K562 (cell line): ENCODE measurements around the gene MADD. TPM values are rescaled to one million over a fixed set of nuclear protein-coding genes. Genes with fewer than 3 reads are reported as not detected.

Experiments
- ATF2 ChIP-seq: sonication (generic); formaldehyde crosslinking; IDR thresholded peaks from 2 replicates; pipeline ENCODE4 v1.8.1; 2022; ENCODE audit warnings: missing genetic modification reagents
- ATF3 ChIP-seq, 2 experiments: fragments of 450-650 bp in 1 of 2; sonication (generic) in 1 of 2; formaldehyde crosslinking in 1 of 2; IDR thresholded peaks in 1 of 2; conservative IDR thresholded peaks in 1 of 2; 2 replicates each; pipeline versions ENCODE4 v1.6.1 to v1.8.1; 2016 to 2023; ENCODE audit warnings: mild to moderate bottlenecking in 2 of 2, moderate library complexity in 2 of 2, inconsistent platforms in 1 of 2, missing genetic modification reagents in 1 of 2
- CSDE1 ChIP-seq, 2 experiments: fragments of 450-650 bp; IDR thresholded peaks; 2 replicates each; pipeline ENCODE4 v1.6.1; 2016; ENCODE audit warnings: mild to moderate bottlenecking in 1 of 2
- DPF2 ChIP-seq: fragments of 450-650 bp; IDR thresholded peaks from 2 replicates; pipeline ENCODE4 v1.6.1; 2016
- ETV5 ChIP-seq: sonication (generic); formaldehyde crosslinking; IDR thresholded peaks from 2 replicates; pipeline ENCODE4 v1.4.0; 2020; ENCODE audit warnings: low read depth, mild to moderate bottlenecking, missing genetic modification reagents
- HMBOX1 ChIP-seq: sonication (generic); IDR thresholded peaks from 2 replicates; pipeline ENCODE4 v1.6.1; 2016
- MEIS2 ChIP-seq: fragments of 450-650 bp; IDR thresholded peaks from 2 replicates; pipeline ENCODE4 v1.6.1; 2014; ENCODE audit warnings: mild to moderate bottlenecking; ENCODE audit not compliant: partially characterized antibody
- NONO ChIP-seq, 2 experiments: fragments of 200-400 bp in 1 of 2; fragments of 450-650 bp in 1 of 2; formaldehyde crosslinking in 1 of 2; IDR thresholded peaks; 2 replicates each; pipeline ENCODE4 v1.6.1; 2017; ENCODE audit warnings: low read depth in 2 of 2, mild to moderate bottlenecking in 2 of 2, moderate library complexity in 2 of 2, low read length in 1 of 2
- POLR2AphosphoS5 ChIP-seq: IDR thresholded peaks from 2 replicates; pipeline ENCODE4 v1.6.1; 2011; ENCODE audit warnings: mild to moderate bottlenecking, low read depth, low read length, moderate library complexity; ENCODE audit not compliant: control insufficient read depth, insufficient read depth
- TFAM ChIP-seq: fragments of 250-450 bp; sonication (Bioruptor Pico); conservative IDR thresholded peaks from 2 replicates; pipeline ENCODE4 v1.5.0; 2021; ENCODE audit warnings: mild to moderate bottlenecking, moderate library complexity
- VEZF1 ChIP-seq: fragments of 200-800 bp; sonication (Bioruptor generic); IDR thresholded peaks from 2 replicates; pipeline ENCODE4 v1.6.1; 2017; ENCODE audit warnings: missing genetic modification characterization, missing compliant biosample characterization
- ZFP30 ChIP-seq: fragments of 250-450 bp; sonication (Bioruptor Pico); IDR thresholded peaks from 2 replicates; pipeline ENCODE4 v1.8.0; 2022; ENCODE audit warnings: moderate library complexity, mild to moderate bottlenecking, inconsistent platforms, borderline replicate concordance
- ZNF224 ChIP-seq: sonication (generic); formaldehyde crosslinking; IDR thresholded peaks from 2 replicates; pipeline ENCODE4 v1.8.0; 2022; ENCODE audit warnings: mild to moderate bottlenecking, missing genetic modification reagents
- ZNF778 ChIP-seq: fragments of 450-650 bp; formaldehyde crosslinking; IDR thresholded peaks from 2 replicates; pipeline ENCODE4 v1.4.0; 2020; ENCODE audit warnings: mild to moderate bottlenecking, moderate library complexity
- polyA plus RNA-seq, 8 experiments: library from polyadenylated mRNA; depleted of rRNA in 4 of 8; stranded (reverse) in 5 of 8; unstranded in 3 of 8; fragments of >200 nt; fragmentation: Nextera tagmentation in 2 of 8; fragmentation: Illumina TruSeq in 1 of 8; extraction: Ambion mirVana in 2 of 8; extraction: Trizol in 1 of 8; gene quantifications; 2 replicates each; pipeline versions ENCODE4 v1.2.1 to v1.2.3, GENCODE V29; 2011 to 2014; ENCODE audit warnings: inconsistent platforms in 1 of 8, missing spikeins in 1 of 8
- total RNA-seq, 7 experiments: library from RNA; depleted of rRNA in 6 of 7; stranded (reverse); fragments of >200 nt in 6 of 7; fragmentation: Illumina TruSeq in 2 of 7; extraction: Trizol in 2 of 7; gene quantifications; 2 replicates each; pipeline versions ENCODE4 v1.2.1 to v1.2.3, GENCODE V29; 2011 to 2021; ENCODE audit warnings: low replicate concordance in 1 of 7

MADD gene
- total and polyA plus RNA-seq, 9 of the 15 experiments (the other 6 are each of a cell fraction or from before 2014, with no cell fraction given), result 0.68 to 57.6 (median 33.6) TPM

- TF ChIP-seq TFAM (no peak), ATF3 (IDR thresholded peaks at IDR 0.05) (no peak), ATF3 (CRISPR knock-in tag; conservative IDR thresholded peaks at IDR 0.05) (no peak), ZFP30 (CRISPR knock-in tag) (no peak), CSDE1 (IDR thresholded peaks at IDR 0.05) (no peak), MEIS2 (peak; percentile 31), ZNF224 (CRISPR knock-in tag) (no peak), DPF2 (0 out of 2 replicates have a peak, but pooled peaks have one; percentile 18), POLR2AphosphoS5 (no peak), ETV5 (CRISPR knock-in tag) (no peak), VEZF1 (CRISPR knock-in tag) (no peak), NONO (IDR thresholded peaks at IDR 0.05; ENCODE audit: low read depth in 2 of 2, low read length in 1 of 2) (no peak), ZNF778 (no peak), ATF2 (CRISPR knock-in tag) (no peak), HMBOX1 (0 out of 2 replicates have a peak, but pooled peaks have one; percentile 22)
Observed at GRCh38 chr11:47236482-47236881, 33.5 kb upstream of the MADD start (continued).
